Choroid plexus epithelial cell (primary cell): ENCODE data around the gene AP2A2.
A peak's percentile ranks its signal among the peaks of the same experiment; 100 is the strongest.

ENCODE experiments used
- DNase-seq: peaks from one replicate; pipeline ENCODE4 v3.0.0-alpha.2; 2010; ENCODE audit warnings: low read depth
- H3K4me3 ChIP-seq: 2 replicates; pipeline ENCODE4 v1.5.1; 2011; ENCODE audit warnings: low read depth, mild to moderate bottlenecking, control low read depth, low read length, moderate library complexity
- TF ChIP-seq, protein P1 (sequence below): conservative IDR thresholded peaks from 2 replicates; pipeline ENCODE4 v1.5.1; 2011; ENCODE audit warnings: low read depth, mild to moderate bottlenecking, control low read depth, inconsistent platforms, low read length, moderate library complexity

Gene AP2A2

DNA sequence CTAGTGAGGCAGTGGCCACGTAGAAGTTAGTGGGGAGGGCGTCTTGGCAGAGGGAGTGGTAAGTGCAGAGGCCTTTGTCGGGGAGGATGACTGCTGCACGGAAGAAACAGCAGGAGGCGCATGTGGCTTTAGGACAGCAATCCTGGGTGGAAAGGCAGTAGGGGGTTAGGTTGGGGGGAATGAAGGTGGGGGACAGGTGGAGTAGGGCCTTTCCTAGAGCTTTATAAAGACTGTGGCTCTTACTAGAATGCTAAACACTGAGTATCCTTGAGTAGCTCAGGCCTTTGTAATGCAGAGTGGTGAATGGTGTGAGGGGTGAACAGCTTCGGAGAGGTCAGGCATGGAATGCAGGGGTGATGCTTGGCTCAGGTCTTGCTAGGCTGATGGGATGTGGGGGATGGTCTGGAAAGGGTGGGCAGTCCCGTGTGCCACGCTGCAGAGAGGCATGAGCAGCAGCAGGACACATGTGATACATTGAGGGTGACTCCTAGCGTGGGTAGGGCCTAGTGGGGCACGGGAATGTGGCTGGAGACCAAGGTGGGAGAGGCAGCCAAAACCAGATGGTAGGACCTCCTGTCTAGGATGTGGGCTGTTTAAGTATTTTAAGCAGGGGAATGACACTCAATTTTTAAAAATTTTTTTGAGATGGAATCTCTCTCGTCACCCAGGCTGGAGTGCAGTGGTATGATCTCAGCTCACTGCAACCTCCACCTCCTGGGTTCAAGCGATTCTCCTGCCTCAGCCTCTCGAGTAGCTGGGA, 19.2 kb downstream of the AP2A2 start:
- TF ChIP-seq, protein P1, sequence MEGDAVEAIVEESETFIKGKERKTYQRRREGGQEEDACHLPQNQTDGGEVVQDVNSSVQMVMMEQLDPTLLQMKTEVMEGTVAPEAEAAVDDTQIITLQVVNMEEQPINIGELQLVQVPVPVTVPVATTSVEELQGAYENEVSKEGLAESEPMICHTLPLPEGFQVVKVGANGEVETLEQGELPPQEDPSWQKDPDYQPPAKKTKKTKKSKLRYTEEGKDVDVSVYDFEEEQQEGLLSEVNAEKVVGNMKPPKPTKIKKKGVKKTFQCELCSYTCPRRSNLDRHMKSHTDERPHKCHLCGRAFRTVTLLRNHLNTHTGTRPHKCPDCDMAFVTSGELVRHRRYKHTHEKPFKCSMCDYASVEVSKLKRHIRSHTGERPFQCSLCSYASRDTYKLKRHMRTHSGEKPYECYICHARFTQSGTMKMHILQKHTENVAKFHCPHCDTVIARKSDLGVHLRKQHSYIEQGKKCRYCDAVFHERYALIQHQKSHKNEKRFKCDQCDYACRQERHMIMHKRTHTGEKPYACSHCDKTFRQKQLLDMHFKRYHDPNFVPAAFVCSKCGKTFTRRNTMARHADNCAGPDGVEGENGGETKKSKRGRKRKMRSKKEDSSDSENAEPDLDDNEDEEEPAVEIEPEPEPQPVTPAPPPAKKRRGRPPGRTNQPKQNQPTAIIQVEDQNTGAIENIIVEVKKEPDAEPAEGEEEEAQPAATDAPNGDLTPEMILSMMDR: peak; percentile 49
- H3K4me3 ChIP-seq: no peak overlapping the region
- peak; percentile 76 for DNase-seq

DNA sequence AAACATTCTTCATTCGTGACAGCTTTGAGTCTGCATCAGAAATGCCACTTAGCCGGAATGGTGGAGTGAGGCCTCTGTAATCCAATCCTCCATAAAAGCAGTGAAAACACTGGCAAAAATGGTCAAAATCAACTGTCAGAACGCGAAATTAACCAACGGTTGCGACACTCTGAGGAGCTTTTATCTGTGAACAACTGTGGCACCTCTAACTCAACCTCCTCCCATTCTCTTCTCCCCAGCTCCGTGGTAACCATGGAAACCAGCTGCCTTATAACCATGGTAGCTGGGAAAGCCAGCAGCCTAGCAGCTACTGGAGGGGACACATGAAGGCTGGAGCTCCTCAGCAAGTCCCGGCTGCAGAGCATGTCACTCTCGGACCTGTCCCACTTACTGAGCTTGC, 20.3 kb downstream of the AP2A2 start:
- no peak overlapping the region for H3K4me3 ChIP-seq
- TF ChIP-seq, protein P1: no peak
- DNase-seq: peak; percentile 59

DNA sequence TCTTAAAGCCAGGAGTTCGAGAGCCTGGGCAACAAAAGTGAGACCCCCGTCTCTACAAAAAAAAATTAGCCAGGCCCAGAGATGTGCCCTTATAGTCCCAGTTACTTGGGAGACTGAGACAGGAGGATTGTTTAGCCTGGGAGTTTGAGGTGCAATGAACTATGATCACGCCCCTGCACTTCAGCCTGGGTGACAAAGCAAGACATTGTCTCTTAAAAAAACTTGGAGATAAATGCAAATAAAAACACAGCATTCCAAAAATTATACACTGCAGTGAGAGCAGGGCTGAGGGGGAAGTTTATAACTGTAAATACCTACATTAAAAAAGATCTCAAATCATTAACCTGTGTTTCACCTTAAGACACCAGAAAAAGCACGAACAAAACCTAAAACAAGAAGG, 22.1 kb downstream of the AP2A2 start:
- H3K4me3 ChIP-seq: no peak overlapping the region
- DNase-seq: no peak
- TF ChIP-seq, protein P1: no peak

DNA sequence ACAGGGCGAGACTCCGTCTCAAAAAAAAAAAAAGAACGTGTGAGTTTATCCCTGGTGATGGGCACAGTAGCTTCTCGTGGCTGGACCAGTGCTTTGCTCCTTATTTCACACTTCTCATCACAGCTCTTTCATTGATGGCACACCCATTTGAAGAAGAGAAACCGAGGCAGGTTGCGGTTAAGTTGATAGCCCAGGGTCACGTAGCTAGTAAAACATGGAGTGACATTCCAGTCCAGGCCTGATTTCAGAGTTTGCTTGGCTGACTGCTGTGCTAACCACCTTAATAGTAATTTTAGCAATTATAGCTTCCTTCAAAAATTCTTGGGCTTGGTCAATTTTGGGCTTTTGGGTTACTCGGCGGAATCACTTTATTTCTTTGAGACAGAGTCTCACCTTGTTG, 25.8 kb downstream of the AP2A2 start:
- no peak overlapping the region for H3K4me3 ChIP-seq
- TF ChIP-seq, protein P1: no peak
- no peak for DNase-seq

DNA sequence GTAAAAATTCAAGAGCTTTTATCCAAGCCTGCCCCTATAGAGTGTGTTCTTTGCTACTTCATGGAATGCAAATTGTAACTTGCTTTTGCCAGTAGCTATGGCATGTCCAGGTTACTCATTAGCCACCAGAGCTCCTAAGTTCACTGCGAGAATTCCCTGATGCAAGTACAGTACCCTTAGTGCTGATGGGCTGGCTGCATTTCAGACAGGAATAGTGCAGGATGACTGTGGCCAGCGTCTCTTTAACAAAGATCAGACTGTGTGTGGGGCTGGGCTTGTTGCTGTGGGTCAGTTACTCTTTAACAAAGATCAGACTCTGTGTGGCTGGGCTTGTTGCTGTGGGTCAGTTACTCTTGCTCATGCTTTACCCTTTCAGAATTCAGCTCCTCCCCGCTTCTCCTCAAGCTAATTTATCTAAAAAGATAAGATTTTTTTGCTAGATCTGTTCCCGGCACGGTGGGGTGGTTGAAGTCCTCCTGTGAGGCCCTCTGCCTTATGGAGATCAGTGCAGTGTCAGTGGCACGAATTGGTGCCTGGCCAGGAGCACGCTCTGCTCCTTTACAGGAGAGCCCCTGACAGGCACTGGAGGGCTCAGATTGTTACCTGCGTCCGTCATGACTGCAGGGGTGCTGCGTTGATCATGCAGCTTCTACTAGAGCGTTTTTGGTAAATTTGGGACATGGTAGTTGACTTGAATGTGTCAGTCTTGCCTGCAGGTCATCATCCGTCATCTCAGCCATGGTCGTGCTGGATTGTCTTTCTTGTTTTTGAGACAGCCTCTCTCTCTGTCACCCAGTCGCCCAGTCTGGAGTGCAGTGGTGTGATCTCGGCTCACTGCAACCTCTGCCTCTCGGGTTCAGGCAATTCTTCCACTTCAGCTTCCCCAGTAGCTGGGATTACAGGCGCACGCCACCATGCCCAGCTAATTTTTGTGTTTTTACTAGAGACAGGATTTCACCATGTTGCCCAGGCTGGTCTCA, 27.0 kb downstream of the AP2A2 start:
- TF ChIP-seq, protein P1: no peak
- no peak overlapping the region for H3K4me3 ChIP-seq
- DNase-seq: peak; percentile 67

DNA sequence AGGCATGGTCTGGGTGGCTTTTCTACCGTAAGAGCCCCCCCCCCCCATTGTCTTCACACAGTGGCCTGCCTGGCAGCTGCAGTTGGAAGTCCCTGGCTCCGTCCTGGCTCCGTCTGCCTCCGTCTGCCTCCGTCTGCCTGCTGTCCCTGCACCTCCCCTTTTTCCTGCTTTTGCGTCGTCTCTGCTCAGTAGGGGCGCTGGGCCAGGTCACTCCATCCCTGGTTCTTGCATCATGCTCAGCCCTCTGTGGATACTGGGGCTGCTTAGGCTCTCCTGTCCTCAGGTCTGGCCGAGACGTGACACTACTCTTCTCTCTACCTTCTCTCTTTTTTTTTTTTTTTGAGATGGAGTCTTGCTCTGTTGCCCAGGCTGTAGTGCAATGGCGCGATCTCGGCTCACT, 27.8 kb downstream of the AP2A2 start:
- H3K4me3 ChIP-seq: no peak overlapping the region
- TF ChIP-seq, protein P1: no peak
- no peak for DNase-seq
